CMK (cell line): ENCODE data around the gene LDLRAD4.

Experiments used
- DNase-seq: peaks from one replicate; pipeline ENCODE4 v3.0.0-alpha.2; 2010; ENCODE audit warnings: low read depth

The LDLRAD4 gene

DNA sequence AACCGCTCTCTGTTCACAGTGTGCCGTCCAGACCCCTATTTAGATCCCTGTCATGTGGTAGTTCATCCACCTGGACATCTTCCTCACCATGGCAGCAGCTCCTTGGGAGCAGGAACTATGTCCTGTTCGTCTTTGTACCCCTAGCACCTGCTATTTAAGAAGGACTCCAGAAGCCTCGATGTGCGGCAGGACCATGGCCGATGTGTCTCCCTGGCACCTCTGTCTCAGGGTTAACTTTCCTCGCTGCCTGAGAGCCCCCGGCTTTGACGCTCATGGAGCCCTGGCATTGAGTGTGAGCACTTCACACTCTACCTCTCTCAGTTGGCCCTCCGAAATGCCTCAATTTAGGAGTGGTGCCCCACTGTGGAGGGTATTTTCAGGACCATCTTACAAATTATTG is 355.8 kb downstream of the LDLRAD4 start:
- no peak for DNase-seq

DNA sequence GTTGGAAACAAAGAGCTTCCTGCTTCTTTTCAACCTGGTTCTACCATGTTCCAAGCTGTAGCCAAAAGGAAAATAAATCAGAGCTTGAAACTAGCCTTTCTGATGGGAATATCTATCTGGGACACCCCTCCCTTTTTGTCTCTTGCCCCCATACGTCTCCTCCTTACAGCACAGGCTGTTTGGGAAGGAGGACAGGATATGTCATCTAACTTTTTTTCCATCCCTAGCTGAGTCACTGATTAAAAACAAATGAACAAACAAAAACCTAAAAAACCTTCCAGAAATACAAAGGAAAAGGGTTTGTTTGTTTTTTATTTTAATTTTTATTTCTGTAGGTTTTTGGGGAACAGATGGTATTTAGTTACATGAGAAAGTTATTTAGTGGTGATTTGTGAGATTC is 356.2 kb downstream of the LDLRAD4 start:
- no peak for DNase-seq

GRCh38 chr18:13576598-13576997 is 358.0 kb downstream of the LDLRAD4 start:
- no peak for DNase-seq

DNA sequence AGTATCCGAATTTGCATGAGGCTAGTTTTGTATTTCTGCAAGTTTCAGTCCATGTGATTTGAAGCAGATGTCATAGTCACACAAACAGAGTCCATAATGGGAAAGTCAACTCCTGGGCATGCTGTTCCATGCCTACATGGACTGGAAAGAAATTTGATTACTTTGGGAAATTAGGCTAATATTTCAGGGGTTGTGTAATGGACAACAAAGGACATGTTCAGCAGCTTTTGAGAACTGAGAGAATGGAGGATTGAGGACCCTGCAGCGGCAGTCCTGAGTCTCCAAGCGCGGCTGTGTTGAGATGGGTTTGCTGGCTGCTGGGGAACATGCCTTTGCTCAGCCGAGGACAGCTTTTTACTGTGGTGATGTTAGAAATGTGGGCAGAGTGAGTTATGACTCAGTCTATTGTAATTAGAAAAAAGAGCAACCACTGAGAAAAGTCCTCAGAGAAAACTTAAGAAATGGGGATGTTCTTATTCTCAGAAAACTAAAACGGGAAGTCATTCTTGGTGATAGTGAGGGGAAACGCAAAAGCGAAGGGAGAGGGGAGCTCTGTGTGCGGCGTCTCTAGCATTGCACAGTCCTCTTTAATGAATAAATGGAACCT is 358.6 kb downstream of the LDLRAD4 start:
- DNase-seq: no peak

DNA sequence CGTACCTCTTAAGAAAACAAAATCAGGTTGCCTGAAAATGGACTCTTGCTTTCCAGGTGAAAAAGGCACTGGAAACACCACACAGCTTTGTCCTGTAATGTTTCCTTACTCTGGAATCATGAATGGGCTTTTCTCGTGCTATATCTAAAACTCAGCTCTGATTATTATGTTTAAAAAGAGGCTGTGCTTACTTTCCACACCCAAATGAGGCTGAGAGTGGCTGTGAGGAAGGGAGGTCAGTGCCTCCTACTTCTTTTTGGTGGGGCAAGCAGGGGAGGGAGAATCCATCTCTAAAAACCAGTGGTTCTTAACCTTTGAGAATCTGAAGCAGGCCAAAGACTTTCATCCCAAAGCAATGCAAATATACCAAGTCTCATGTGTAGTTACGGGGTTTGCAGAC is 359.2 kb downstream of the LDLRAD4 start:
- no peak for DNase-seq

GRCh38 chr18:13578400-13578799 is 359.8 kb downstream of the LDLRAD4 start:
- no peak for DNase-seq

- DNase-seq: no peak
Observed at GRCh38 chr18:13579874-13580273, 361.3 kb downstream of the LDLRAD4 start.

DNA sequence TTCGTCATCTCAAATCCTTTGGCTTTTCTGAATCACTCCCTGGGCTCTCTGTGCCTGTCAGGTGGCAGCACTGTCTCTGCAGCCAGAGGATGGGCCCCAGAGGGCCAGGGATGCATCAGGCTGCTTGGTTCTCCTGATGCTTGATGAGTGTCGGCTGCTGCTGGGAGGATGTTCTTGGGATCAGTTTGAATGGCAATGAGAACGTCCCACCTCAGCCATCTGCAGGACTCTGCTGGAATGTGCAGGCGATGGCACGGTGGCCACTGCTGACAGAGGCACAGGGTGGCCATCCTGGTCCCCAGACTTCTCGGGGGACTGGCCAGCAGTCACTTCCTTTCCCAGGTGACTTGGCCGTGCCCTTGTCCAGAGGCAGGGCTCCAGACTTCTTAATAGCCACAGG is 361.8 kb downstream of the LDLRAD4 start:
- DNase-seq: no peak

DNA sequence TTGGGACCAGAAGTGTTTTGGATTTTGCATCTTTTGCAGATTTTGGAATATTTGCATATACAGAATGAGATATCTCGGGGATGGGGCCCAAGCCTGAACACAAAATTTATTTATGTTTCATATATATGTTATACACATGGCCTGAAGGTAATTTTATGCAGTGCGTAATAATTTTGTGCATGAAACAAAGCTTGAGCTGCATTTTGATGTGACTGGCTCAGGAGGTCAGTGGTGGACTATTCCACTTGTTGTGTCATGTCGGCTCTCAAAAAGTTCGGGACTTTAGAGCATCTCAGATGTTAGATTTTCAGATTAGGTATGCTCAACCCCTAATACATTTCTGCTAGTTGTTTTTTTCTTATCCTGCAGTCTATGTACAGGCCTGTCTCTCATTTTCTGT is 362.4 kb downstream of the LDLRAD4 start:
- no peak for DNase-seq

DNA sequence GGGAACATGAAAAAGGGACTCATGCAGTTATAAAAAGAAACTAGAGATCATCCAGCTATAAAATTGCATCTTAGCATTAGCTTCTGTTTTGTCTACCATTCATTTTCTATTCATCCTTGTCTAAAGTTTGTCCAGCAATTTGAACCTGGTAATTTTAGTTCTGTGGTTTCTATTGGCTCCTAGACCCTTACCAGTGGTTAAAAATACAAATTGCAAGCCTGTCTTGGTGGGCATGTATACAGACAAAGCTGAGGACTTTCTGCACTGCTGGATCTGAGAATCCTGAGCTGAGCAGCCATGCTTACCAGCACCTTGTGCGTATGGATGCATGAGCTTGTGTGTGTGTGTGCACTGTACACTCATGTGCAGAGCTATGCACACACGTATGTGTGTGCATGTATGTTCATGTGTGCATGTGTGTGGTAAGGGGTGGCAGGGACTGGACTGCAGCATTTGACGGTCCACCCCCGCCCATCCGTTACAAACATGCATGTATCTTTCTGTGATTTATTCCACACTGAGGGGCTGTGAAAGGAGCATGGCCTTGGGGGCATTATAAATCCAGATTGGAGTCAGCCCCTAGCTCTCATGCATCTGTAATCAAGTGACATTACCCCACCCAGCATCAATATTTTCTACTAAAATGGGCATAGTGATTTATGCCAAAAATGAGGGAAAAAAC is 363.1 kb downstream of the LDLRAD4 start:
- DNase-seq: no peak

- DNase-seq: no peak
Observed at GRCh38 chr18:13582178-13582670, 363.7 kb downstream of the LDLRAD4 start.

GRCh38 chr18:13583576-13584550 is 365.3 kb downstream of the LDLRAD4 start:
- no peak for DNase-seq

DNA sequence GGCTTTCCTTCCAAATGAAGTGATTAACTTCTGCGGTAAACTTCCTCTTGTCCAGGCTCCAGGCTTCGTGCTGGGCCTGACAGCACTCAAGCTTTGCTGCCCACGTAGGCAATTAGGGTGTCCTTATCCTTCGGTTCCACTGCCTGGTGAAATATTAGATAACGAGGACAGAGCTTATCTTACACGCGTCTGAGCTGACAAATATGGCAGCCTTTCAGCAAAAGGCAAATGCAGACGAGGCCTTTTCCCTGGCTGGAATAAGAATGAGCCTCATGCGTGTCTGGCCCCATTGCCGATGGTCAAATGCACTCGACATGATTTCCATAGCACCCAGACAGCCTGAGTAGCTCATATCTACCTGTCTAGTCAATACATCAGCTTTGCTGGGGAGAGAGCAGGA is 366.3 kb downstream of the LDLRAD4 start:
- DNase-seq: no peak

- no peak for DNase-seq
Observed at GRCh38 chr18:13585379-13586153, 367.0 kb downstream of the LDLRAD4 start.

DNA sequence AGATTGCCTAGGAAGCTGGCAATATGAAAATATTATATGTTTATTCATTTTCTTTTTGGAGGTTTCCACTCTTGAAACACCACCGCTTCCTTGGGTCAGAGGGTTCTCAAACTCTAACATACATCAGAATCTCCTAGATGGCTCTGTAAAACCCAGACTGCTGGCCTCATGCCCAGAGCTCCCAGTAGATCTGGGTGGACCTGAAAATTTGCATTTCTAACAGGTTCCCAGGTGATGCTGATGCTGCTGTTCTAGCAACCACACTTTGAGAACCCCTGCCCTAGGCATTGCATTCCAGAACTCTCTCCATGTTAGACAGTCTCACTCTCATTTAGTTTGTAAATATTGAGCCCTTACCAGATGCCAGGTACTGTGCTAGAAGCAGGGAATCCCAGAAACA is 368.4 kb downstream of the LDLRAD4 start:
- DNase-seq: no peak

DNA sequence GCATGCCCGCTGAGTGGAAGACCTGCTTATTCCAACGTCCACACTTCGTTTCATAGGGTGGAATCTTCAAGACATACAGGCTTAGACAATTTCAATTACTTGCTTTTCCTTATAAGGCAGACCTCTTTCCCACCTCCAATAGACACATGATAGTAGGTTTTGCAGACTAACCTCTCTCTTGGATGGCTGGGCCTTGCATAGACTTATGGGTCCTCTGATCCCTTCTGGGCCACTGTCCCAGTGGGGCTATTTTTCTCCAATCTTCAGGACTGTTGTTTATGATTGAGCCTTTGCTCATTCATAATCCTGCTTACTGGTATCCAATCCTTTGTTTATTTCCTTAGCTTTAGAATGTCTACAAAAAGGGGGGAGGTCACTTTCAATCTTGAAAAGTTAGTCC is 368.9 kb downstream of the LDLRAD4 start:
- no peak for DNase-seq

DNA sequence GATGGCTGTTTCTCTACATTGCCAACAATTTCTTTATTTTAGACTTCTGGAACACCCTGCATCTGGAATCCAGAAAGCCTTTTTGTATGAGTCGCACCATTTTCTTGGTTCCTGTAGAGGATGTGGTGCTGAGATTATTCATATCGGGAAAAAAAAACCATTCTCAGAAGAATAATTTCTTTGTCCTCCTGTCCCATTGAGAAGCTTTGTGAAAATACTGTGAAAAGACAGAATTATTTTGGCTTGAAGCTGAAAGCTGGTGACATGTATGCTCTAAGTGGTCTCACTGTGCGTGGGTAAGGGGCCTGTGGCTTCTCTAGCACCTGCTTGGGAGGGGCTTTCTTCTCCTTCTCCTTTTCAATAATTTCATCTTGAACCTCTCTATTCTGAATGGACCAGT is 369.4 kb downstream of the LDLRAD4 start:
- no peak for DNase-seq

DNA sequence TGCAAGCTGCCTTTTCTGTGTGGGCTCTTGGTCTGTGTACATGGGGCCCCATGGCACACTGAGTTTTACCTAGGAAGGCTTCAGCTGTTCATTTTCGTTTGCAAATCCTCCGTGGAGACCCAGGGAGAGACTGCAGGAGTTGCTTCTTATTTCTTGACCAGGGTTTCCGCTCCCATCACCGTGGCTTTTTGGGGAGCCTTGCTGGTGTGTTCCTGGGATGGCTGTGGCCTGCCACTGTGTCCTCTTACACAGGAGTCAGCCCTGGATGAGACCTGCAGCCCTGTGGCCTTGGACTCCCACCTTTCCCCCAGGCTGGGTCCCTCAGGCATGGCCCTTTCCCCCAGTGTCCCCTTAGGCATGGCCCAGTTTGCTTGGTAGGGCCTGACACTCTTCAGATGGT is 370.8 kb downstream of the LDLRAD4 start:
- DNase-seq: no peak

DNA sequence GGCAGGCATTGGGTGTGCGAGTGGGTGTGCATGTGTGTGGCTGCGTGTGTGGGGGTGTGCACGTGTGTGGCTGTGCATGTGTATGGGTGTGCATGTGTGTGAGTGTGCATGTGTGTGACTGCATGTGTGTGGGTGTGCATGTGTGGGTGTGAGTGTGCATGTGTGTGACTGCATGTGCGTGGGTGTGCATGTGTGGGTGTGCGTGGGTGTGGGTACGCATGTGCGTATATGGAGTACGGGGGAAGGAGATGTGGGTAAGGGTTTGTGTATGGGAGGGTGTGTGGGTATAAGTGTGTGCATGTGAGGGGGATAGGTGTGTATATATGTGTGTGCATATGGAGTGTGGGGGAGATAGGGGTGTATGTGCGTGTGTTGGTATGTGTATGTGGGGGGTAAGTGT is 371.4 kb downstream of the LDLRAD4 start:
- no peak for DNase-seq

GRCh38 chr18:13592246-13592645 is 373.7 kb downstream of the LDLRAD4 start:
- DNase-seq: no peak

GRCh38 chr18:13594551-13594950 is 376.0 kb downstream of the LDLRAD4 start:
- DNase-seq: no peak

DNA sequence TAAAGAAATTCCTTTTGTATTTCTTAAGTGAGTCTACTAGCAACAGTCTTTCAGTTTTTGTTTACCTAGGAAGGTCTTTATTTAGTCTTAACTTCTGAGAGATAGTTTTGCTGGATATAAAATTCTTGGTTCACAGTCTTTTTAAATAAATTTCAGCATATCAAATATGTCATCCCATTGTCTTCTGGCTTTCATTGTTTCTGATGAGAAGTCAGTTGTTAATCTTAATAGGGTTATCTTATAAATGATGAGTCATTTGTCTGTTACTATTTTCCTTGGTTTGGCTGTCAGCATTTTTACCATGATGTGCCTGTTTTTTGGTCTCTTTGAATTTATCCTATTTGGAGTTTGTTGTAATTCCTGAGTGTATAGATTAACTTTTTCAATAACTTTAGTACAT is 378.5 kb downstream of the LDLRAD4 start:
- DNase-seq: no peak
